ENCODE results near the gene ODC1.
A peak's percentile ranks its signal among the peaks of the same experiment; 100 is the strongest.

The ODC1 gene

DNA sequence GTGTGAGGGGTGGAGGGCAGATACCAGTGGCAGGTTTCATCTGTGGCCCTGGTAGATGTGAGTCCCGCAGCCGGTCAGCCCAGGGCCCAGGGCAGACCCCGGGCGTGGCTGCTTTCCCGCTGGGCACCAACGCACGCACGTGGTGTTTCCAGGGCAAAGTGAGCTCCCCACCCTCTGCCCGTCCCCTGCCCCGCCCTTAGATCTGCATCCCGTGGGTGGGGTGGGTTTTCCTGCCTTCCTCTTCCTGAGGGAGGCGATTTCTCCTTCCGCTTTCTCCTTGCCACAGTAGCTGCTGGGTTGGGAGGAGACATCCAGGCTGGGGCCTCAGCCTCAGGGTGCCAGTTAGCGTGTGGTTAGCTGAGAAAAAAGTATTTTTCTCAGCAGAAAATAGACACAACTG, 49.6 kb downstream of the ODC1 start:
- Histone ChIP-seq H3K9me3 (ENCODE audit: control insufficient read depth, insufficient read depth, low read depth, low read length) (no peaks in the 10 kb centered on the region), H3K36me3 (ENCODE audit: control insufficient read depth in 2 of 2, insufficient read depth in 1 of 2, low read length in 2 of 2) (no peaks in the 10 kb centered on the region), H3K4me3 (ENCODE audit: low read depth, low read length) (no peak overlapping the region), H3K27ac (ENCODE audit: extremely low read depth, low read depth, low read length) (no peak overlapping the region), H3K4me1 (ENCODE audit: control insufficient read depth, insufficient read depth, low read length) (no peaks in the 10 kb centered on the region)
- CTCF ChIA-PET: no interaction called here
- POLR2A ChIA-PET: no interaction called here
- TF ChIP-seq KLF1 (tag by site-specific recombination; IDR thresholded peaks at IDR 0.05) (peak; percentile 57), ZNF112 (tag by site-specific recombination; IDR thresholded peaks at IDR 0.05) (no peak)

DNA sequence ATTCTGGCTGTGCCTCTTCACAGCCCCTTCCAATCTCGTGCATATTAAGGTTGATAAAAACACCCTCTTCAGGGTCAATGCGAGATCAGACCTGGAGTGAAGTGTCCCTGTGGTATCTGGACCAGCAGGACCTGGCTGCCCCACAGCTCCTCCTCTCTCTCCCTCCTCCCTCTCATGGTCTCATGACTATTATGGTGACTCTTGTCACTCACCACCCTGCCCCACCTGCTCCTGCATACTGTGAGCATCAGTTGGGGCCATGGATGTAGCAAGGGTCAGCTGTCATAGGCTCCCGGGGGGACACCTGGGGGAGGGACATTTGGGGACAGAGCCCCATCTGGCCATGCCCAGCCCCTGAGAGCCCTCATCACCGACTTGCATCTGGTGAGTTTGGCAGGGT, 50.2 kb downstream of the ODC1 start:
- TF ChIP-seq ZNF658 (tag by site-specific recombination; IDR thresholded peaks at IDR 0.05): no peak
- TF ChIP-seq, protein P1, sequence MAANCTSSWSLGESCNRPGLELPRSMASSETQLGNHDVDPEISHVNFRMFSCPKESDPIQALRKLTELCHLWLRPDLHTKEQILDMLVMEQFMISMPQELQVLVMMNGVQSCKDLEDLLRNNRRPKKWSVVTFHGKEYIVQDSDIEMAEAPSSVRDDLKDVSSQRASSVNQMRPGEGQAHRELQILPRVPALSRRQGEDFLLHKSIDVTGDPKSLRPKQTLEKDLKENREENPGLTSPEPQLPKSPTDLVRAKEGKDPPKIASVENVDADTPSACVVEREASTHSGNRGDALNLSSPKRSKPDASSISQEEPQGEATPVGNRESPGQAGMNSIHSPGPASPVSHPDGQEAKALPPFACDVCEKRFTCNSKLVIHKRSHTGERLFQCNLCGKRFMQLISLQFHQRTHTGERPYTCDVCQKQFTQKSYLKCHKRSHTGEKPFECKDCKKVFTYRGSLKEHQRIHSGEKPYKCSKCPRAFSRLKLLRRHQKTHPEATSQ (tag by site-specific recombination; IDR thresholded peaks at IDR 0.05): no peak
- TF ChIP-seq, protein P2, sequence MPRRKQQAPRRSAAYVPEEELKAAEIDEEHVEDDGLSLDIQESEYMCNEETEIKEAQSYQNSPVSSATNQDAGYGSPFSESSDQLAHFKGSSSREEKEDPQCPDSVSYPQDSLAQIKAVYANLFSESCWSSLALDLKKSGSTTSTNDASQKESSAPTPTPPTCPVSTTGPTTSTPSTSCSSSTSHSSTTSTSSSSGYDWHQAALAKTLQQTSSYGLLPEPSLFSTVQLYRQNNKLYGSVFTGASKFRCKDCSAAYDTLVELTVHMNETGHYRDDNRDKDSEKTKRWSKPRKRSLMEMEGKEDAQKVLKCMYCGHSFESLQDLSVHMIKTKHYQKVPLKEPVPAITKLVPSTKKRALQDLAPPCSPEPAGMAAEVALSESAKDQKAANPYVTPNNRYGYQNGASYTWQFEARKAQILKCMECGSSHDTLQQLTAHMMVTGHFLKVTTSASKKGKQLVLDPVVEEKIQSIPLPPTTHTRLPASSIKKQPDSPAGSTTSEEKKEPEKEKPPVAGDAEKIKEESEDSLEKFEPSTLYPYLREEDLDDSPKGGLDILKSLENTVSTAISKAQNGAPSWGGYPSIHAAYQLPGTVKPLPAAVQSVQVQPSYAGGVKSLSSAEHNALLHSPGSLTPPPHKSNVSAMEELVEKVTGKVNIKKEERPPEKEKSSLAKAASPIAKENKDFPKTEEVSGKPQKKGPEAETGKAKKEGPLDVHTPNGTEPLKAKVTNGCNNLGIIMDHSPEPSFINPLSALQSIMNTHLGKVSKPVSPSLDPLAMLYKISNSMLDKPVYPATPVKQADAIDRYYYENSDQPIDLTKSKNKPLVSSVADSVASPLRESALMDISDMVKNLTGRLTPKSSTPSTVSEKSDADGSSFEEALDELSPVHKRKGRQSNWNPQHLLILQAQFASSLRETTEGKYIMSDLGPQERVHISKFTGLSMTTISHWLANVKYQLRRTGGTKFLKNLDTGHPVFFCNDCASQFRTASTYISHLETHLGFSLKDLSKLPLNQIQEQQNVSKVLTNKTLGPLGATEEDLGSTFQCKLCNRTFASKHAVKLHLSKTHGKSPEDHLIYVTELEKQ (tag by site-specific recombination; IDR thresholded peaks at IDR 0.05; ENCODE audit: borderline replicate concordance): no peak
- no peak for TF ChIP-seq ZNF19 (tag by site-specific recombination; IDR thresholded peaks at IDR 0.05; ENCODE audit: low read depth)
- TF ChIP-seq GLIS1 (tag by site-specific recombination; IDR thresholded peaks at IDR 0.05): no peak
- no peak for TF ChIP-seq BCL11B (tag by site-specific recombination; IDR thresholded peaks at IDR 0.05; ENCODE audit: low read depth)
- no peak for TF ChIP-seq ZNF248 (tag by site-specific recombination; IDR thresholded peaks at IDR 0.05)
- no peak for TF ChIP-seq KLF7 (tag by site-specific recombination; IDR thresholded peaks at IDR 0.05; ENCODE audit: borderline replicate concordance)
- TF ChIP-seq ZNF335 (tag by site-specific recombination; conservative IDR thresholded peaks at IDR 0.05): no peak
- no peak for TF ChIP-seq KLF8 (tag by site-specific recombination; IDR thresholded peaks at IDR 0.05)
- TF ChIP-seq, protein P3, sequence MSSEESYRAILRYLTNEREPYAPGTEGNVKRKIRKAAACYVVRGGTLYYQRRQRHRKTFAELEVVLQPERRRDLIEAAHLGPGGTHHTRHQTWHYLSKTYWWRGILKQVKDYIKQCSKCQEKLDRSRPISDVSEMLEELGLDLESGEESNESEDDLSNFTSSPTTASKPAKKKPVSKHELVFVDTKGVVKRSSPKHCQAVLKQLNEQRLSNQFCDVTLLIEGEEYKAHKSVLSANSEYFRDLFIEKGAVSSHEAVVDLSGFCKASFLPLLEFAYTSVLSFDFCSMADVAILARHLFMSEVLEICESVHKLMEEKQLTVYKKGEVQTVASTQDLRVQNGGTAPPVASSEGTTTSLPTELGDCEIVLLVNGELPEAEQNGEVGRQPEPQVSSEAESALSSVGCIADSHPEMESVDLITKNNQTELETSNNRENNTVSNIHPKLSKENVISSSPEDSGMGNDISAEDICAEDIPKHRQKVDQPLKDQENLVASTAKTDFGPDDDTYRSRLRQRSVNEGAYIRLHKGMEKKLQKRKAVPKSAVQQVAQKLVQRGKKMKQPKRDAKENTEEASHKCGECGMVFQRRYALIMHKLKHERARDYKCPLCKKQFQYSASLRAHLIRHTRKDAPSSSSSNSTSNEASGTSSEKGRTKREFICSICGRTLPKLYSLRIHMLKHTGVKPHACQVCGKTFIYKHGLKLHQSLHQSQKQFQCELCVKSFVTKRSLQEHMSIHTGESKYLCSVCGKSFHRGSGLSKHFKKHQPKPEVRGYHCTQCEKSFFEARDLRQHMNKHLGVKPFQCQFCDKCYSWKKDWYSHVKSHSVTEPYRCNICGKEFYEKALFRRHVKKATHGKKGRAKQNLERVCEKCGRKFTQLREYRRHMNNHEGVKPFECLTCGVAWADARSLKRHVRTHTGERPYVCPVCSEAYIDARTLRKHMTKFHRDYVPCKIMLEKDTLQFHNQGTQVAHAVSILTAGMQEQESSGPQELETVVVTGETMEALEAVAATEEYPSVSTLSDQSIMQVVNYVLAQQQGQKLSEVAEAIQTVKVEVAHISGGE (tag by site-specific recombination; conservative IDR thresholded peaks at IDR 0.05; ENCODE audit: low read depth): no peak
- TF ChIP-seq, protein P4, sequence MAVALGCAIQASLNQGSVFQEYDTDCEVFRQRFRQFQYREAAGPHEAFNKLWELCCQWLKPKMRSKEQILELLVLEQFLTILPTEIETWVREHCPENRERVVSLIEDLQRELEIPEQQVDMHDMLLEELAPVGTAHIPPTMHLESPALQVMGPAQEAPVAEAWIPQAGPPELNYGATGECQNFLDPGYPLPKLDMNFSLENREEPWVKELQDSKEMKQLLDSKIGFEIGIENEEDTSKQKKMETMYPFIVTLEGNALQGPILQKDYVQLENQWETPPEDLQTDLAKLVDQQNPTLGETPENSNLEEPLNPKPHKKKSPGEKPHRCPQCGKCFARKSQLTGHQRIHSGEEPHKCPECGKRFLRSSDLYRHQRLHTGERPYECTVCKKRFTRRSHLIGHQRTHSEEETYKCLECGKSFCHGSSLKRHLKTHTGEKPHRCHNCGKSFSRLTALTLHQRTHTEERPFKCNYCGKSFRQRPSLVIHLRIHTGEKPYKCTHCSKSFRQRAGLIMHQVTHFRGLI (tag by site-specific recombination; IDR thresholded peaks at IDR 0.05): no peak
- no peak for TF ChIP-seq ZNF354C (tag by site-specific recombination; IDR thresholded peaks at IDR 0.05; ENCODE audit: borderline replicate concordance, low read depth)
- TF ChIP-seq GFI1B (tag by site-specific recombination; IDR thresholded peaks at IDR 0.05): no peak
- no peak for TF ChIP-seq OSR2 (tag by site-specific recombination; IDR thresholded peaks at IDR 0.05)
- TF ChIP-seq ZNF514 (tag by site-specific recombination; IDR thresholded peaks at IDR 0.05): no peak
- POLR2A ChIA-PET: no interaction called here
- Histone ChIP-seq H3K36me3 (ENCODE audit: control insufficient read depth in 2 of 2, insufficient read depth in 1 of 2, low read length in 2 of 2) (no peaks in the 10 kb centered on the region), H3K4me1 (ENCODE audit: control insufficient read depth, insufficient read depth, low read length) (no peaks in the 10 kb centered on the region), H3K27ac (ENCODE audit: extremely low read depth, low read depth, low read length) (no peak overlapping the region), H3K4me3 (ENCODE audit: low read depth, low read length) (no peak overlapping the region), H3K9me3 (ENCODE audit: control insufficient read depth, insufficient read depth, low read depth, low read length) (no peaks in the 10 kb centered on the region)
- CTCF ChIA-PET: no interaction called here
